ENCODE results near the gene GPR55.

DNA sequence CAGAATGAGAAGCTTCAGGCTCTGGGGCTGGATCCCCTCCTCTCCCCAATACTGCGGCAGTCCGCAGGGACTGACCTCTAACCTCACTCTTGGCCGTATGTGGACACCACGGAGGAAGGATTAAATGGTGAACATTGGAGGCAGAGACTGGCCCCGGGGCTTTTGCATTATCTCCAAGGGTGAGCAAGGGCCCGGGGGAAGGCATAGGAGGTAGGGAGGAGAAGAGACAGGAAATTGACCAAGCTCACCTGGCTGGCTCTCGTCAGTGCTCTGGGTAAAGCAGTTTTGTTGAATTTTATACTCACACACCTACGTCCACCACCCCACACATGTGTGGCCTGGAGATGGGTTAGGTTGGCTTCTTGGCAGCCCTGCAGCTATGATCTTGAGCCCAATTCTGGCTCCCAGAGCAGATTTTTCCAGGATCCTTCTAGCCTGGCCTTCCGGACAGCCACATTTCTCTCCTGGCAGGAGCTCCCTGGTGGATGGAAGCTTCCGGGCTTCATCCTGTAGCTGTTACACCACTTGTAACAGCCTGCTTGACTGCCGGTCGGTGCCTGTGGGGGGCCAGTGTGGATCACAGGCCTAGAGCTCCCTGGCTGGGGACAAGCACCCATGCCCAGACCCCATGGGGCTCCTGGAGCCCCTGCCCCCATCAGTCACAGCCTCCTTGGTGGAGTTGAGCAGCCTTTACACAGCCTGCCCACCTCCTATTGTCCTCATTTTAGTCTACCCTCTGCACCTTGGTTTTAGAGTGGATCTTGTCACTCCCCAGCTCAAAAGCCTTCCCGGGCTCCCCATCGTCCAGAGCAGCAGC, 52.7 kb downstream of the GPR55 start:
- TF ChIP-seq, protein P1, sequence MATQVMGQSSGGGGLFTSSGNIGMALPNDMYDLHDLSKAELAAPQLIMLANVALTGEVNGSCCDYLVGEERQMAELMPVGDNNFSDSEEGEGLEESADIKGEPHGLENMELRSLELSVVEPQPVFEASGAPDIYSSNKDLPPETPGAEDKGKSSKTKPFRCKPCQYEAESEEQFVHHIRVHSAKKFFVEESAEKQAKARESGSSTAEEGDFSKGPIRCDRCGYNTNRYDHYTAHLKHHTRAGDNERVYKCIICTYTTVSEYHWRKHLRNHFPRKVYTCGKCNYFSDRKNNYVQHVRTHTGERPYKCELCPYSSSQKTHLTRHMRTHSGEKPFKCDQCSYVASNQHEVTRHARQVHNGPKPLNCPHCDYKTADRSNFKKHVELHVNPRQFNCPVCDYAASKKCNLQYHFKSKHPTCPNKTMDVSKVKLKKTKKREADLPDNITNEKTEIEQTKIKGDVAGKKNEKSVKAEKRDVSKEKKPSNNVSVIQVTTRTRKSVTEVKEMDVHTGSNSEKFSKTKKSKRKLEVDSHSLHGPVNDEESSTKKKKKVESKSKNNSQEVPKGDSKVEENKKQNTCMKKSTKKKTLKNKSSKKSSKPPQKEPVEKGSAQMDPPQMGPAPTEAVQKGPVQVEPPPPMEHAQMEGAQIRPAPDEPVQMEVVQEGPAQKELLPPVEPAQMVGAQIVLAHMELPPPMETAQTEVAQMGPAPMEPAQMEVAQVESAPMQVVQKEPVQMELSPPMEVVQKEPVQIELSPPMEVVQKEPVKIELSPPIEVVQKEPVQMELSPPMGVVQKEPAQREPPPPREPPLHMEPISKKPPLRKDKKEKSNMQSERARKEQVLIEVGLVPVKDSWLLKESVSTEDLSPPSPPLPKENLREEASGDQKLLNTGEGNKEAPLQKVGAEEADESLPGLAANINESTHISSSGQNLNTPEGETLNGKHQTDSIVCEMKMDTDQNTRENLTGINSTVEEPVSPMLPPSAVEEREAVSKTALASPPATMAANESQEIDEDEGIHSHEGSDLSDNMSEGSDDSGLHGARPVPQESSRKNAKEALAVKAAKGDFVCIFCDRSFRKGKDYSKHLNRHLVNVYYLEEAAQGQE (IDR thresholded peaks at IDR 0.05; ENCODE audit: low read depth, low read length): no peak
- TF ChIP-seq RAD21 (IDR thresholded peaks at IDR 0.05; ENCODE audit: insufficient read depth, low read depth, low read length) (no peak), ZNF274 (IDR thresholded peaks at IDR 0.05; ENCODE audit: insufficient read depth, insufficient read length) (no peak), YY1 (IDR thresholded peaks at IDR 0.05; ENCODE audit: low read depth, low read length) (no peak), POLR2AphosphoS5 (IDR thresholded peaks at IDR 0.05; ENCODE audit: low read length) (no peak), CREM (IDR thresholded peaks at IDR 0.05; ENCODE audit: low read depth) (no peak), POLR2A (IDR thresholded peaks at IDR 0.05; ENCODE audit: low read depth, low read length) (no peak), PAX5 (IDR thresholded peaks at IDR 0.05; ENCODE audit: borderline replicate concordance, low read depth, low read length) (no peak), NR2C2 (IDR thresholded peaks at IDR 0.05; ENCODE audit: borderline replicate concordance, control insufficient read depth, insufficient read length, low read depth) (no peak)
- TF ChIP-seq, protein P2, sequence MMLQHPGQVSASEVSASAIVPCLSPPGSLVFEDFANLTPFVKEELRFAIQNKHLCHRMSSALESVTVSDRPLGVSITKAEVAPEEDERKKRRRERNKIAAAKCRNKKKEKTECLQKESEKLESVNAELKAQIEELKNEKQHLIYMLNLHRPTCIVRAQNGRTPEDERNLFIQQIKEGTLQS (IDR thresholded peaks at IDR 0.05; ENCODE audit: borderline replicate concordance, extremely low read depth, low read depth, low read length): no peak
- TF ChIP-seq, protein P3, sequence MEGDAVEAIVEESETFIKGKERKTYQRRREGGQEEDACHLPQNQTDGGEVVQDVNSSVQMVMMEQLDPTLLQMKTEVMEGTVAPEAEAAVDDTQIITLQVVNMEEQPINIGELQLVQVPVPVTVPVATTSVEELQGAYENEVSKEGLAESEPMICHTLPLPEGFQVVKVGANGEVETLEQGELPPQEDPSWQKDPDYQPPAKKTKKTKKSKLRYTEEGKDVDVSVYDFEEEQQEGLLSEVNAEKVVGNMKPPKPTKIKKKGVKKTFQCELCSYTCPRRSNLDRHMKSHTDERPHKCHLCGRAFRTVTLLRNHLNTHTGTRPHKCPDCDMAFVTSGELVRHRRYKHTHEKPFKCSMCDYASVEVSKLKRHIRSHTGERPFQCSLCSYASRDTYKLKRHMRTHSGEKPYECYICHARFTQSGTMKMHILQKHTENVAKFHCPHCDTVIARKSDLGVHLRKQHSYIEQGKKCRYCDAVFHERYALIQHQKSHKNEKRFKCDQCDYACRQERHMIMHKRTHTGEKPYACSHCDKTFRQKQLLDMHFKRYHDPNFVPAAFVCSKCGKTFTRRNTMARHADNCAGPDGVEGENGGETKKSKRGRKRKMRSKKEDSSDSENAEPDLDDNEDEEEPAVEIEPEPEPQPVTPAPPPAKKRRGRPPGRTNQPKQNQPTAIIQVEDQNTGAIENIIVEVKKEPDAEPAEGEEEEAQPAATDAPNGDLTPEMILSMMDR (IDR thresholded peaks at IDR 0.05 in 2 of 3, conservative IDR thresholded peaks at IDR 0.05 in 1 of 3; ENCODE audit: control insufficient read depth in 2 of 3, extremely low read depth in 1 of 3, insufficient read depth in 1 of 3, low read depth in 3 of 3, low read length in 3 of 3): no peak
- TF ChIP-seq, protein P4, sequence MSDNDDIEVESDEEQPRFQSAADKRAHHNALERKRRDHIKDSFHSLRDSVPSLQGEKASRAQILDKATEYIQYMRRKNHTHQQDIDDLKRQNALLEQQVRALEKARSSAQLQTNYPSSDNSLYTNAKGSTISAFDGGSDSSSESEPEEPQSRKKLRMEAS (IDR thresholded peaks at IDR 0.05; ENCODE audit: low read depth, low read length): no peak
- TF ChIP-seq, protein P5, sequence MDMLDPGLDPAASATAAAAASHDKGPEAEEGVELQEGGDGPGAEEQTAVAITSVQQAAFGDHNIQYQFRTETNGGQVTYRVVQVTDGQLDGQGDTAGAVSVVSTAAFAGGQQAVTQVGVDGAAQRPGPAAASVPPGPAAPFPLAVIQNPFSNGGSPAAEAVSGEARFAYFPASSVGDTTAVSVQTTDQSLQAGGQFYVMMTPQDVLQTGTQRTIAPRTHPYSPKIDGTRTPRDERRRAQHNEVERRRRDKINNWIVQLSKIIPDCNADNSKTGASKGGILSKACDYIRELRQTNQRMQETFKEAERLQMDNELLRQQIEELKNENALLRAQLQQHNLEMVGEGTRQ (IDR thresholded peaks at IDR 0.05; ENCODE audit: borderline replicate concordance, low read depth, low read length): no peak
